Adipose tissue (tissue), 3 donors: ENCODE measurements around the gene GALNT6. TPM values are rescaled to one million over a fixed set of nuclear protein-coding genes. Genes with fewer than 3 reads are reported as not detected.

ENCODE experiments used
- H3K27ac ChIP-seq: one replicate; pipeline ENCODE4 v1.5.1; 2013; ENCODE audit warnings: low read depth, low read length
- WGBS, 3 donors: extraction: QIAGEN DNeasy Blood & Tissue Kit; methylation state at CpG; one replicate each; pipeline ENCODE4 v1.1.7; 2013; 5-methylcytosine and 5-hydroxymethylcytosine counted together
- polyA plus RNA-seq, 3 donors: library from polyadenylated mRNA; stranded (reverse); fragments of 200-250 nt; gene quantifications; one replicate each; pipeline ENCODE4 v1.2.3, GENCODE V29; 2013
- donor health status: healthy with polysubstance abuse.
- donor health status: Bipolar disorder and iron deficiency.
- donor health status: healthy.

Gene GALNT6
- polyA plus RNA-seq, 3 donors = 1.7 to 4.5 (median 3.0) TPM

- H3K27ac ChIP-seq = no peak overlapping the region
- WGBS, 3 donors = 92 to 94% (median 94%) methylated on average over 10 of the region's 10 CpGs
Measured at GRCh38 chr12:51365276-51365675, 25.9 kb downstream of the GALNT6 start.

- 86 to 94% (median 90%) methylated on average over 11 of the region's 11 CpGs for WGBS, 3 donors
- H3K27ac ChIP-seq = no peak overlapping the region
Measured at GRCh38 chr12:51364001-51364400, 27.2 kb downstream of the GALNT6 start.

DNA sequence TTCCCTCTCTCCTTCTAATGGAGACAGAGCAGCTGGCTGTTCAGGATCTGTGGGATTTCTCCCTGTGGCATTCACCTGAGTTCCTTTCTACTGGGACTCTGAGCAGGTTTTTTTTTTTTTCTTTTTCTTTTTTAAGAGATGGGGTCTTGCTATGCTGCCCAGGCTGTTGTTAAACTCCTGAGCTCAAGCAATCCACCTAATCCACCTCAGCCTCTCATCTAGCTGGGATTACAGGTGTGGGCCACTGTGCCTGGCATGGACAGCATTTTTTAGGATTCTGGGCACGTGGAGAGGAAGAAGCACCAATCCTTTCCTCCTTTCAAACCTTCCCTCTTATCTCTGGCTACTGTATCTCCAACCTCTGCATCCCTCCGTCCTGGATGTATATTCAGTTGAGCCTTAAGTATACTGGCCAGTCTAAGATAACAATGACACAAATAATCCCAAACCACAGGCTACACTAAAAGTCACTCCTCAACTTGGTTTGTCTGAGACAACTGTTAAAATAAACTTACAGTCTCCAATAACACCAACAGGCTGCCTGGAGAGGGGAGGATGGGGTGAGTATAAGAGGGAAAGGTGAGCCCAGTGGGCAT is 28.4 kb downstream of the GALNT6 start:
- no peak overlapping the region for H3K27ac ChIP-seq
- 84 to 92% (median 86%) methylated on average over 2 of the region's 2 CpGs for WGBS, 3 donors

DNA sequence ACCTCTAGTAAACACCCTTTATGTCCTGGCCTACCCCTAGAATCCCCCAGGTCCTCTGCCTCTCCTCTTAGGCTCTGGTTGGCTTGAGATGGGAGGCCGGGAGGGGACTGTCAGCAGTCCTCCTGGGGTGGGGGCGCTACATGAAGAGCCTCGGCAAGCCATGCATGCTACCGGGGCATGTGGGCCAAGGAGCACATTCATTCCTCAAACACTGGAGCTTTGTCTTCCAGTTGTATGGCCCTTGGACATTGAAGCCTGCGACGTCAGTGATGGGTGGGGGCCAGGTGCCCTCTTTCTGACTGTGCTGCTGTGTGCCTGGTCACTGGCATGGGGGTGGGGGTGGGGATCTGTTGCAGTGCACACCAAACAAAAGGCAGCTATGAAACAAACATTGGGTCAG is 28.9 kb downstream of the GALNT6 start:
- H3K27ac ChIP-seq = no peak overlapping the region
- 87 to 94% (median 89%) methylated on average over 6 of the region's 6 CpGs for WGBS, 3 donors

DNA sequence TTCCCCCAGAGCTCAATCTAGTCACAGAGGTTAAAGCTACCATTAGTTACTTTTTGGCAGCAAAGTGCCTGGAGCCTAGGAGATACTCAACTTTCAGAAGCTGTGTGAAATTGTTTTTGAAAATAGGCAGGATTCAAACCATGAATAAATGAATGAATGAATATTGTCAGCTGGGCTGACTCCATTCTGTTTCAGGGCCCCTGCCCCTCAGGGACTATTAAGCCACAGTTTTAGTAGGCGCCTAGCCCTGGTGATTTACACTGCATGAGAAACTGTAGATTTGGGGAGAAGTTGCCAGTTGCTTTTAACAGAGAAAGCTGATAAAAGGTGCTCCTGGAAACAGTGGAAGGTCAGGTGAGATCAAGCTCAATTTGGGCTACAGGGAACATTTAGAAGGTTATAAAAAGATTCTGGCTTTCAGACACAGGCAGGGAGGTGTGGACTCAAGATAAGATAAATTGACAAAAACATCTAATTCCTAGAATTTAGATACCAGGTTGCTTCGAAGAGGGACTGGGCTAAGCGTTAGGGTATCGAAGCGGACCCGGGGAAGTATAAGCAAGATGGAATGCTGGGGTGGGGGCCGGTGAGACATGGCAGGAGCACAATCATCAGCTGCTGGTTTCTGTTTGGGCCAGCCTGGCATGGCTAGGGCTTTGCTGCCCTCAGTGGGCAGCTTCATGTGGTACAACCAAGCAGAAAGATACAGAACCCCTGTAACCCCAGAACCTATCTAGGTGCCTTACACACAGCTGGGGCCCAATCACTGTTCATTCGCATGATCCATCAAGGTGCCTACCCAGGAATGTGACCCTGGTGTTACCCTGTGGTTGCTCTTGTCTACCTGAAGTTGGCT is 29.8 kb downstream of the GALNT6 start:
- H3K27ac ChIP-seq = no peak overlapping the region
- WGBS, 3 donors = 56 to 84% (median 71%) methylated on average over 8 of the region's 8 CpGs

- no peak overlapping the region for H3K27ac ChIP-seq
- WGBS, 3 donors = 87 to 92% (median 88%) methylated on average over 2 of the region's 2 CpGs
Measured at GRCh38 chr12:51360315-51360714, 30.9 kb downstream of the GALNT6 start.

DNA sequence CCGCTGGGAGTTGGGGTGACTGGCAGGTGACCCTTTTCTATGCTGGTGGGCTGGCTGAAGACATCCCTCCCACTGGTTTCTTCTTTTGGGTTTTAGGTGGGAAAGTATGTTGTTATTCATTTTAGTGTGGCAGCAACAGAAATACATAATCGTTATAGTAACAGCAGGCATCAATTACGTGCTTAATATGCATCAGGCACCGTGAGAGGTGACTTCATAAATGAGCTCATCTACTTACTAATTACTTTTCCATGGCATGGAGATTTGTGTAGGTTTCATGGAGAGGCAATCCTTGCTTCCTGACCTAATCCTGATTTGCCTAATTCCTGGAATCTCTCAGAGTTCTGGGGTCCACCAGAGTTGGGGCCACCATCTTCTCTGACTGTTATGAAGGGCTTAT is 31.4 kb downstream of the GALNT6 start:
- WGBS, 3 donors = 85 to 90% (median 88%) methylated on average over 4 of the region's 4 CpGs
- no peak overlapping the region for H3K27ac ChIP-seq

DNA sequence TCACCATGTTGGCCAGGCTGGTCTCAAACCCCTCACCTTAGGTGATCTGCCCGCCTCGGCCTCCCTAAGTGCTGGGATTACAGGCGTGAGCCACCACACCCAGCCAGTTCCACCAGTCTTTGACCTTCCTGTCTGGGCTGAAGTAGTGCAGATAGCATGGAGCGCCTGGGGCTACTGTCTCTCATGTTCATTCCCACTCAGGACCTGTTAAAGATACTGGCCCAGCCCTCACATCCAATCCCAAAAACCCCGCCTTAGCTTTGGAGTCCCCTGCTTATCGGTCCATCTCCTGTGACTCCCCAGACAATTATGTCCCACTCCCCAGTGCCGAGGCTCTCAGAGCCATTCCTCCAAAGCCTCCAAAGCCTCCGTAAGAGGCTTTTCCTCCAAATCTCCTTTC is 32.7 kb downstream of the GALNT6 start:
- no peak overlapping the region for H3K27ac ChIP-seq
- WGBS, 3 donors = 93 to 98% (median 94%) methylated on average over 8 of the region's 8 CpGs

DNA sequence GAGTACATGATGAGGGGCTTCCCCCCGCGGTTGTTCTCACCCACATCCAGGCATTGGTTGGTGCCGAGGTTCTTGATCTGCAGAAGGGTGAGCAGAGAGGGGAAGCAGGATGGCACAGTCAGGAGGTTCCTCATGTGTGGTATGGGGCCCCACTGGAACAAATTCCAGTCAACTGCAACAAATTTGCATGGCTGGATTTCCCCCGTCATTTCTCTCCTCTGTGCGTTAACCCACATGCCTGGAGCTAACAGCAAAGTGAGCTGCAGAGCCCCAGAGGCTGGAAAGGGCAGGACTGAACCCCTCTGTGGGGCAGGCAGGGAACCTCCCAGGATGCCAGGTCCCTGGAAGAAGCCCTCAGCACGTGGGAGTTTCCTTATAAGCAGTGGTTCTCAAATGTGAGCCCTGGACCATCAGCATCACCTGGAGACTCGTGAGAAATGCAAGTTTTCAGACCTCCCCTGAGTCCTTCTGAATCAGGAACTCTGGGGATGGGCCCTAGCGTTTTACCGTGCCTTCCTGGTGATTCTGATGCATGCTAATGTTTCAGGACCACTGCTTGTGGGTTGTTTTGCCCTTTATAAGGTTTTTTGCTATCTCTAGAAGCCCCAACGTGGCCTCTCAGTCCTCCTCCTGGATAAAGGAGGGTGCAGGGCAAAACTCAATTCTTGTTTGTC is 33.7 kb downstream of the GALNT6 start:
- 78 to 92% (median 80%) methylated on average over 10 of the region's 10 CpGs for WGBS, 3 donors
- no peak overlapping the region for H3K27ac ChIP-seq

DNA sequence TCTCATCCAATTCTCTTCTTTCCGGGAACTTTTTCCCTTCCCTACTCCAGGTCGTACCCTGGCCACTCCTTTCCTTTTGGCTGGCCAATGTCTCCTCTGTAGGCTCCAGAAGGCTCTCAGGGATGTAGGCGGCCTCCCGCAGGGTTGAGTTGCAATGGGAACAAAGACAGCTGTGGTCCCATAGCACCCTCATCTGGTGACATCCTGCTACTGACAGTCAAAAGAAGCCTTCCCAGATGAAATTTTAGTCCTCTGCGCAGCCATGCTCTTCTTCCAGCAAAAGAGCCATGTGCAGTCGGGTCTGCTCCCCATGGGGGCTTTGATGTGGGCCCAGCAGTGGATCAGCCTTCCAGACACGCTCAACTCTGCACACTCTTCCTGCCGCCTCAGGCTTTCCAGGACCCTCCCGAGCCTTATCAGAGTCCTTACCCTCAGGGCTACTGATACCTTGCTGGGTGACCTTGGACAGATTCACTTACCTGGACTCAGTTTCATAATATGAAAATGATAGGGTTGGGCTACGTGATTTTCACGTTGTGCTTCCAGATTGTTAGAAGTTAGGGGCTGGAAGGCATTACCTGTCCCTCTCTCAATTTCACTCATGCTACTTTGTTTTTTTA is 39.2 kb downstream of the GALNT6 start:
- no peak overlapping the region for H3K27ac ChIP-seq
- WGBS, 3 donors = 19 to 54% (median 51%) methylated on average over 11 of the region's 11 CpGs

DNA sequence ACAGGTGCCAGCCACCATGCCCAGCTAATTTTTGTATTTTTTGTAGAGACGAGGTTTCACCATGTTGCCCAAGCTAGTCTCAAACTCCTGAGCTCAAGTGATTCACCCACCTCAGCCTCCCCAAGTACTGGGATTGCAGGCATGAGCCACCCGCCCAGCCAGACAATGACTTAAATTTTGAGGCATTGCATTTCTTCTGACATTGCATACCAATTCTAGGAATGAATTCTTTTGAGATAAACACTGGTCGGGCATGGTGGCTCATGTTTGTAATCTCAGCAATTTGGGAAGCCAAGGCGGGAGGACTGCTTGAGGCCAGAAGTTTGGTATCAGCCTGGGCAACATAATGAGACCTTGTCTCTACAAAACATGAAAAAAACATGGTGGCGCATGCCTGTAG is 42.2 kb downstream of the GALNT6 start:
- 90 to 94% (median 93%) methylated on average over 5 of the region's 5 CpGs for WGBS, 3 donors
- no peak overlapping the region for H3K27ac ChIP-seq

DNA sequence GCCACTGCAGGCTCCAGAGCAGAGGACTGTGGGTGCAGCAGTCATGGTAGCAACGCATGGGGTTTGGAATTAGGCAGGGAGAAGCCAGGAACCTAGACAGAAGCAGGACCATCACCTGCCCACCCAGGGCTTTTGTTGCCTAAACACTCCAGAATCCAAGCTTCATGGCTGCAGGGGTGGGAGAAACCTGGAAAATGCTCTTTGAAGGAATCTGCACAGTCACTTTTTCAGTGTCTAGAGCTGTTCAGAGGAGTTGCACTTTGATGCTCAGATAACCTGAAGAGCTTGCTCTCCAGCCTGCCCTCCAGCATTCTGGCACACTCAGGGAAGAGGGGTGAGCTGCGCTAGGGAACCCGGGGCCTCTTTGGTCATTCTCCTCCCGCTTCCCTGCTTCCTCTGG is 43.1 kb downstream of the GALNT6 start:
- no peak overlapping the region for H3K27ac ChIP-seq
- WGBS, 3 donors = 91 to 95% (median 94%) methylated on average over 4 of the region's 4 CpGs

GRCh38 chr12:51346581-51346980 is 44.6 kb downstream of the GALNT6 start, which contains the start of gene CELA1:
Gene CELA1, minus strand, starts transcription at chr12:51346679. Its CDS starts 41 bp downstream, at chr12:51346638.
- no peak within 1 kb of the TSS for H3K27ac ChIP-seq
- WGBS, 3 donors = 82 to 87% (median 87%) methylated on average over 3 of the region's 3 CpGs

- WGBS, 3 donors = 65 to 80% (median 69%) methylated on average over 7 of the region's 7 CpGs
- H3K27ac ChIP-seq = no peak overlapping the region
Measured at GRCh38 chr12:51345681-51346080, 45.5 kb downstream of the GALNT6 start.

- WGBS, 3 donors = 94 to 98% (median 95%) methylated on average over 2 of the region's 2 CpGs
- no peak overlapping the region for H3K27ac ChIP-seq
Measured at GRCh38 chr12:51343201-51343600, 48.0 kb downstream of the GALNT6 start.

- no peak overlapping the region for H3K27ac ChIP-seq
- WGBS, 3 donors = 90 to 93% (median 91%) methylated on average over 10 of the region's 10 CpGs
Measured at GRCh38 chr12:51342416-51342815, 48.8 kb downstream of the GALNT6 start.

- H3K27ac ChIP-seq = no peak overlapping the region
- 21 to 38% (median 33%) methylated on average over 9 of the region's 9 CpGs for WGBS, 3 donors
Measured at GRCh38 chr12:51341251-51342007, 49.8 kb downstream of the GALNT6 start.

DNA sequence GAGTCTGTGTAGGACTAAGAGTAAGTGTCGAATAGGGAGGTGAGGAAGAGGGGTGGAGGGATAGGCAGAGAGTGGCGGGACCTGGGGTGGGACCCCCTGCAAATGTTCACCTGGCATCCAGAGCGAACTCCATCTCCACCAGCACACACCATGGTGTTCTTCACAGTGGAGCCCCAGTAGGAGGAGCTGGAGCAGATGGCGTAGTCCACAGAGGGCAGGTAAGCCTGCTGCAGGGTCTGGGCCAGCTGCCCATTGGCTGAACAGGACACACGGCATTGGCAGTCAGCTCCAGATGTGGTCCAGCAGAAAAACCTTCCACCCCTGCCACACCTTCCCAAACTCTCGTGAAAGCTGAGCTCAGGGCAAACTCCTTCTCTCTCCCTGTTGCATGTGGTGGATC is 51.5 kb downstream of the GALNT6 start:
- 81 to 87% (median 82%) methylated on average over 6 of the region's 6 CpGs for WGBS, 3 donors
- H3K27ac ChIP-seq = no peak overlapping the region
